GM23338 (cell line): ENCODE measurements around the gene DNAJC1.

Experiments
- CREB1 ChIP-seq: fragments of 250-450 bp; sonication (Bioruptor Pico); IDR thresholded peaks from 2 replicates; pipeline ENCODE4 v1.5.0; 2020; ENCODE audit warnings: low read depth, mild to moderate bottlenecking, moderate library complexity
- CTCF ChIP-seq, 2 experiments: fragments of 200-600 bp in 1 of 2; sonication (generic) in 1 of 2; conservative IDR thresholded peaks; 2 replicates each; pipeline versions ENCODE4 v1.5.1 to v1.6.1; 2016 to 2017; ENCODE audit warnings: antibody characterized with exemption in 2 of 2, low read depth in 2 of 2, mild to moderate bottlenecking in 2 of 2, moderate library complexity in 1 of 2
- EZH2 ChIP-seq: fragments of 200-600 bp; sonication (generic); IDR thresholded peaks from one replicate; pipeline ENCODE4 v1.8.0; 2017; ENCODE audit warnings: antibody characterized with exemption, mild to moderate bottlenecking, low read depth; ENCODE audit not compliant: unreplicated experiment
- EZH2phosphoT487 ChIP-seq: fragments of 200-600 bp; sonication (generic); IDR thresholded peaks from one replicate; pipeline ENCODE4 v1.8.1; 2018; ENCODE audit warnings: antibody characterized with exemption; ENCODE audit not compliant: unreplicated experiment
- POLR2AphosphoS5 ChIP-seq: IDR thresholded peaks from 2 replicates; pipeline ENCODE4 v1.6.1; 2016; ENCODE audit warnings: antibody characterized with exemption, low read depth
- REST ChIP-seq: IDR thresholded peaks from one replicate; pipeline ENCODE4 v1.6.1; 2018; ENCODE audit warnings: antibody characterized with exemption; ENCODE audit not compliant: unreplicated experiment

- TF ChIP-seq CTCF (conservative IDR thresholded peaks at IDR 0.05; ENCODE audit: low read depth in 2 of 2) (no peak), EZH2 (no peak), POLR2AphosphoS5 (no peak), CREB1 (CRISPR knock-in tag) (no peak), REST (no peak), EZH2phosphoT487 (no peak)
Observed at GRCh38 chr10:21715531-21716195, 287.9 kb downstream of the DNAJC1 start.
